ENCODE data around the gene PEX1.

Gene PEX1

DNA sequence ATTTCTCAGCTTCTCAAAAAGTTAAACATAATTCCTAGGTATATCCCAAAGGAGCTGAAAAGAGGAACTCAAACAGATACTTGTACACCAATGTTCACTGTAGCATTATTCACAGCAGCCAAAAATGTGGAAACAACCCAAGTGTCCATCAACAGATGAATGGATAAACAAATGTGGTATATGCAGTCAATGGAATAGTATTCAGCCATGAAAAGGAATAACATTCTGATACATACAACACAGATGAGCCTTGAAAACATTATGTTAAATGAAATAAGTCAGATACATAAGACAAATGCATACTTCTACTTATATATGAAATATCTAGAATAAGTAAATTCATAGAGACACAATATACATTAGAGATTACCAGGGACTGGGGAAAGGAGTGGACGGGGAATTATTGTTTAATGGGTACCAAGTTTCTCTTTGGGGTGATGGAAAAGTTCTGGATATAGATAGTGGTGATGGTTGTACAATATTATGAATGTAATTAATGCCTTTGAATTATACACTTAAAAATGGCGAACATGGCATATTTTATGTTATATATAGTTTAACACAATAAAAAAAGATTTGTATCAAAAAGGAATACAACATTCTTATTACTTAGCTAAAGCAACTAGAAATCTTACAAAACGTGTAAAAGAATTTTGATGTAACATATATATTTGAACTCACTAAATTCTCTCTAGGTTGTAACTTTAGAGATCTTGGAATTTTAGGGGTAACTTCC lies 15.0 kb downstream of the PEX1 start:
- Histone ChIP-seq H3K4me3 (ENCODE audit: low read length, poor library complexity, severe bottlenecking) (no peak overlapping the region), H3K4me1 (ENCODE audit: insufficient read depth, low read length, poor library complexity, severe bottlenecking) (no peaks in the 10 kb centered on the region), H3F3A (ENCODE audit: low read depth) (no peaks in the 10 kb centered on the region), H3K36me3 (ENCODE audit: insufficient read depth, low read length) (peaks cover 10% of the 10 kb centered on the region; the same call in 1 of the 2 replicates), H3K79me2 (ENCODE audit: insufficient read depth, low read length) (no peaks in the 10 kb centered on the region), H3K9me3 (ENCODE audit: insufficient read depth, low read depth, low read length) (no peaks in the 10 kb centered on the region), H4K20me1 (ENCODE audit: insufficient read depth, low read length, poor library complexity, severe bottlenecking) (no peaks in the 10 kb centered on the region), H3K9ac (ENCODE audit: low read depth, low read length, poor library complexity, severe bottlenecking) (no peak overlapping the region), H2AFZ (ENCODE audit: low read length) (no peak overlapping the region), H3K9me2 (replicated peaks; ENCODE audit: low read depth, low read length) (no peaks in the 10 kb centered on the region), H3K4me2 (ENCODE audit: low read depth, low read length, poor library complexity, severe bottlenecking) (no peak overlapping the region), H3K27me3 (ENCODE audit: insufficient read depth, low read length, poor library complexity, severe bottlenecking) (no peaks in the 10 kb centered on the region)
- TF ChIP-seq EZH2phosphoT487 (IDR thresholded peaks at IDR 0.05; ENCODE audit: borderline replicate concordance) = no peak
- TF ChIP-seq, protein P1, sequence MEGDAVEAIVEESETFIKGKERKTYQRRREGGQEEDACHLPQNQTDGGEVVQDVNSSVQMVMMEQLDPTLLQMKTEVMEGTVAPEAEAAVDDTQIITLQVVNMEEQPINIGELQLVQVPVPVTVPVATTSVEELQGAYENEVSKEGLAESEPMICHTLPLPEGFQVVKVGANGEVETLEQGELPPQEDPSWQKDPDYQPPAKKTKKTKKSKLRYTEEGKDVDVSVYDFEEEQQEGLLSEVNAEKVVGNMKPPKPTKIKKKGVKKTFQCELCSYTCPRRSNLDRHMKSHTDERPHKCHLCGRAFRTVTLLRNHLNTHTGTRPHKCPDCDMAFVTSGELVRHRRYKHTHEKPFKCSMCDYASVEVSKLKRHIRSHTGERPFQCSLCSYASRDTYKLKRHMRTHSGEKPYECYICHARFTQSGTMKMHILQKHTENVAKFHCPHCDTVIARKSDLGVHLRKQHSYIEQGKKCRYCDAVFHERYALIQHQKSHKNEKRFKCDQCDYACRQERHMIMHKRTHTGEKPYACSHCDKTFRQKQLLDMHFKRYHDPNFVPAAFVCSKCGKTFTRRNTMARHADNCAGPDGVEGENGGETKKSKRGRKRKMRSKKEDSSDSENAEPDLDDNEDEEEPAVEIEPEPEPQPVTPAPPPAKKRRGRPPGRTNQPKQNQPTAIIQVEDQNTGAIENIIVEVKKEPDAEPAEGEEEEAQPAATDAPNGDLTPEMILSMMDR (conservative IDR thresholded peaks at IDR 0.05; ENCODE audit: low read length) = no peak

DNA sequence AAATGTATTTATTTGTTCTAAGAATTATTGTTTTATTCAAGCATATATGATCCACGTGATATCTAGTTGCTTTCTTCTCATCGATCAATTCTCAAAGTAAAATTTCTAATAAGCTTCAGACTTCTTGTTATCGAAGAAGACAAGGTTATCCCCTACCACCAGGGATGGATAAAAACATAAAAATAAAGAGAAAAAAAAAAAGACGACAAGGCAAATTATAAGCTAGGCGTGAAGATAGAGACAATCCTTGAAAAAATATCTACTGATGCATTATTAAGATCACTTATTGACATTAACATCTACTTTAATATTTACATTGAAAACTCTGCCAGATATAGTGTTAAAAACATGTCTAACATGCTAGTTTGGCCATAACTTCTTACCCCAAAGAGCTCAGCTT lies 19.4 kb downstream of the PEX1 start:
- no peak overlapping the region for H3K4me3 ChIP-seq (ENCODE audit: low read length, poor library complexity, severe bottlenecking)
- no peak overlapping the region for H3K9ac ChIP-seq (ENCODE audit: low read depth, low read length, poor library complexity, severe bottlenecking)
- no peaks in the 10 kb centered on the region for H3K27me3 ChIP-seq (ENCODE audit: insufficient read depth, low read length, poor library complexity, severe bottlenecking)
- no peak overlapping the region for H2AFZ ChIP-seq (ENCODE audit: low read length)
- H3K9me3 ChIP-seq (ENCODE audit: insufficient read depth, low read depth, low read length) = no peaks in the 10 kb centered on the region
- TF ChIP-seq, protein P1 (conservative IDR thresholded peaks at IDR 0.05; ENCODE audit: low read length) = no peak
- TF ChIP-seq EZH2phosphoT487 (IDR thresholded peaks at IDR 0.05; ENCODE audit: borderline replicate concordance) = no peak
- H4K20me1 ChIP-seq (ENCODE audit: insufficient read depth, low read length, poor library complexity, severe bottlenecking) = no peaks in the 10 kb centered on the region
- no peaks in the 10 kb centered on the region for H3F3A ChIP-seq (ENCODE audit: low read depth)
- no peaks in the 10 kb centered on the region for H3K36me3 ChIP-seq (ENCODE audit: insufficient read depth, low read length)
- no peak overlapping the region for H3K4me2 ChIP-seq (ENCODE audit: low read depth, low read length, poor library complexity, severe bottlenecking)
- no peaks in the 10 kb centered on the region for H3K79me2 ChIP-seq (ENCODE audit: insufficient read depth, low read length)
- no peaks in the 10 kb centered on the region for H3K9me2 ChIP-seq (replicated peaks; ENCODE audit: low read depth, low read length)
- H3K4me1 ChIP-seq (ENCODE audit: insufficient read depth, low read length, poor library complexity, severe bottlenecking) = no peaks in the 10 kb centered on the region

GRCh38 chr7:92506363-92506762 lies 22.0 kb downstream of the PEX1 start:
- H3K27me3 ChIP-seq (ENCODE audit: insufficient read depth, low read length, poor library complexity, severe bottlenecking) = no peaks in the 10 kb centered on the region
- H3F3A ChIP-seq (ENCODE audit: low read depth) = no peaks in the 10 kb centered on the region
- no peak overlapping the region for H2AFZ ChIP-seq (ENCODE audit: low read length)
- H3K9ac ChIP-seq (ENCODE audit: low read depth, low read length, poor library complexity, severe bottlenecking) = no peak overlapping the region
- H3K4me3 ChIP-seq (ENCODE audit: low read length, poor library complexity, severe bottlenecking) = no peak overlapping the region
- H3K4me2 ChIP-seq (ENCODE audit: low read depth, low read length, poor library complexity, severe bottlenecking) = no peak overlapping the region
- TF ChIP-seq, protein P1 (conservative IDR thresholded peaks at IDR 0.05; ENCODE audit: low read length) = no peak
- no peak for TF ChIP-seq EZH2phosphoT487 (IDR thresholded peaks at IDR 0.05; ENCODE audit: borderline replicate concordance)
- no peaks in the 10 kb centered on the region for H3K36me3 ChIP-seq (ENCODE audit: insufficient read depth, low read length)
- no peaks in the 10 kb centered on the region for H3K9me2 ChIP-seq (replicated peaks; ENCODE audit: low read depth, low read length)
- H3K9me3 ChIP-seq (ENCODE audit: insufficient read depth, low read depth, low read length) = no peaks in the 10 kb centered on the region
- peaks cover 5% of the 10 kb centered on the region for H3K4me1 ChIP-seq (ENCODE audit: insufficient read depth, low read length, poor library complexity, severe bottlenecking)
- H3K79me2 ChIP-seq (ENCODE audit: insufficient read depth, low read length) = no peaks in the 10 kb centered on the region
- no peaks in the 10 kb centered on the region for H4K20me1 ChIP-seq (ENCODE audit: insufficient read depth, low read length, poor library complexity, severe bottlenecking)

Data from Loucy (cell line).